ENCODE results near the gene LGR4. TPM values are rescaled to one million over a fixed set of nuclear protein-coding genes. Genes with fewer than 3 reads are reported as not detected.

LGR4 gene
- total and polyA plus RNA-seq, 10 of the 15 experiments (the other 5 are each of a cell fraction or from before 2014, with no cell fraction given) = under 0.01 to 0.64 (median 0.04) TPM; not detected in 5

DNA sequence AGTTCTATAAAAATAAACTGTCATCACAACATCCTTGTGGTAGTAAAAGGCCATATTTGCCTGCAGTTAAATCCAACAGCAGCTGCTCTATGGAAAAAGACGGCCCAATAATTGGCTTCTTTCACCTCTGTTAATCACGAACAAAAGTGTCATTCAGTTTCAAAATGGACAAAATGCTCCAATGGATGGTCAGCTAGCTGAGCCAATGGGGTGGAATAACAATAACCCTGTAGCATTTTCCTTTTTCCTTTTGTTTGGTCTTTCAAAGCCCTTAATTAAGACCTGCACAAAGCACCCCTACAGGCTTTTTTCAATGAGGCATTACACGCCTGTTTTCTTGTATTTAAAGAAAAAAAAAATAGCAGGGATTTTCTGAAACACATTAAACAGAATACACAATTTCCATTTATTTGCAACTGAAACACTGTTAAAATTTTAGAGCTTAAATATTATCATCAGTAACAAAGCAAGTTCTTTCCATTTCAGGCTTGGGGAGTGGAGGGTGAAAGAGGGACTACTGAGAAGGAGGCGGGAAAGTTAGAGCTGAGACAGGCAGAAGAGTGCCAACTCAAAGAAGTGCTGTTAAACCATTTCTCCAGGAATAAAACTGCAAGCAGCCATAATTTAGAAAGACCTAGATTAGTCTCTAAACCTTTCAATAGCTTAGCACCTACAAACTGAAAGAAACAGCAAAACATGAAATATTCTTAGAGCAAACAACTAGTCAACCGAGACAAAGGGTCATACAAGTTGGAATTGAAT lies 28.7 kb downstream of the LGR4 start (continued):
- no peak for TF ChIP-seq ZBTB40 (IDR thresholded peaks at IDR 0.05; ENCODE audit: borderline replicate concordance)

DNA sequence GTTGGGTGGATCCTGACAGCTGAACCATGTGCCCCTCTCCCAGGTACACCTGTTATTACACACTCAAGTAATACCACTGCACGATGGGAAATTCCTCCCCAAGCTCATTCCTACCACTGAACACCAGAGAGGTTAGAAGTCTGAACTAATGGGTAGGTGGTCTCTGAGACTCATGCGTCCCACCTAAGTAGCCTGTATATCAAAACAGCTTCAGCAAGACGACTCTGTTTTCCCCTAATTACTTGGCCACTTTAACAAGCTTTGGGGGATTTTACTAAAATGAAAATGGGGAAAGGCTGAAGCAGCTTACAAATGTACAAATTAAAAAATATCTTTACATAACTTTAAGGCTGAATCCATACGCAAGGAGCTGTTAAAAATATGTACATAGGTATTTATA lies 29.4 kb downstream of the LGR4 start:
- Histone ChIP-seq H3K4me1 (ENCODE audit: control insufficient read depth, insufficient read depth, low read length) (no peaks in the 10 kb centered on the region), H3K4me2 (ENCODE audit: control insufficient read depth, insufficient read depth) (no peak overlapping the region), H2AFZ (ENCODE audit: control insufficient read depth, low read depth, low read length) (no peak overlapping the region), H3K4me3 (no peak overlapping the region), H3K79me2 (ENCODE audit: control insufficient read depth, insufficient read depth, low read length) (no peaks in the 10 kb centered on the region), H3K27ac (ENCODE audit: control insufficient read depth, insufficient read depth) (no peak overlapping the region), H3K9me3 (replicated peaks; ENCODE audit: control insufficient read depth, insufficient read depth, low read length) (no peaks in the 10 kb centered on the region), H4K20me1 (ENCODE audit: control insufficient read depth, insufficient read depth) (no peaks in the 10 kb centered on the region), H3K36me3 (ENCODE audit: control insufficient read depth in 2 of 2, insufficient read depth in 2 of 2, low read length in 1 of 2) (no peaks in the 10 kb centered on the region), H3K27me3 (replicated peaks in 1 of 2; ENCODE audit: control insufficient read depth in 2 of 2, insufficient read depth in 2 of 2, low read length in 1 of 2) (no peaks in the 10 kb centered on the region), H3K9ac (ENCODE audit: control insufficient read depth, insufficient read depth, low read length) (no peak overlapping the region)
- FAIRE-seq (no peak), DNase-seq (ENCODE audit: low read depth, low spot score) (no peak), ATAC-seq (no peak)
- CTCF ChIA-PET = interaction anchor here (1.0 to 1.4 kb wide), 2 partner anchors 9 to 11 kb away, joined by 3 to 4 read pairs; no protein-coding TSS in a partner anchor
- BruUV-seq (replicated peaks) = no TSS peak
- intact Hi-C loops (cut with micrococcal nuclease; ENCODE audit: unreplicated experiment) (no loop called here), in situ Hi-C loops (cut with MboI) (no loop called here)
- POLR2A ChIA-PET = no interaction called here
- 30% methylated on average over 4 of the region's 4 CpGs for WGBS (ENCODE audit: insufficient coverage, insufficient replicate concordance, low lambda C conversion rate, missing lambda C conversion rate)
- SMC1A ChIA-PET (ENCODE audit: uncharacterized antibody, unreplicated experiment) = interaction anchor here (0.6 kb wide), 1 partner anchor 196 kb away, joined by 3 read pairs; no protein-coding TSS in a partner anchor
- RAD21 ChIA-PET (ENCODE audit: unreplicated experiment) = no interaction called here
- TF ChIP-seq CHD2 (IDR thresholded peaks at IDR 0.05; ENCODE audit: borderline replicate concordance, low read depth, low read length) = no peak
- no peak for TF ChIP-seq SIX5 (IDR thresholded peaks at IDR 0.05; ENCODE audit: low read depth, low read length, severe bottlenecking)
- no peak for TF ChIP-seq ZNF217 (IDR thresholded peaks at IDR 0.05)
- no peak for TF ChIP-seq HDAC2 (IDR thresholded peaks at IDR 0.05)
- no peak for TF ChIP-seq SPI1 (IDR thresholded peaks at IDR 0.05; ENCODE audit: borderline replicate concordance, insufficient read depth, low read depth, low read length)
- no peak for TF ChIP-seq BACH1 (IDR thresholded peaks at IDR 0.05; ENCODE audit: borderline replicate concordance)
- no peak for TF ChIP-seq RFX5 (IDR thresholded peaks at IDR 0.05; ENCODE audit: low read depth, low read length)

All from GM12878 (cell line).